Motor neuron (in vitro differentiated cells): ENCODE measurements around the gene SLC25A33. TPM values are rescaled to one million over a fixed set of nuclear protein-coding genes. Genes with fewer than 3 reads are reported as not detected.
A peak's percentile ranks its signal among the peaks of the same experiment; 100 is the strongest.
"Not testable (repeated sequence)": the region's sequence is repeated elsewhere in the genome, so short reads cannot be mapped to it uniquely, and the experiment has no call there.

Source experiments
- ATAC-seq, 8 experiments: fragments of 200-7000 bp; cut with Tn5 transposase; replicated peaks in 6 of 8; 2 replicates each; pipeline ENCODE4 v1.8.0; 2021; ENCODE audit warnings: mild to moderate bottlenecking in 8 of 8, moderate library complexity in 8 of 8
- H3K27ac ChIP-seq, 2 donors: fragments of 250-450 bp; sonication (Bioruptor Pico); 2 replicates each; pipeline ENCODE4 v1.9.0; 2021; ENCODE audit warnings: antibody characterized with exemption in 2 of 2, mild to moderate bottlenecking in 2 of 2, moderate library complexity in 1 of 2
- H3K4me1 ChIP-seq, 2 donors: fragments of 250-450 bp; sonication (Bioruptor Pico); replicated peaks in 1 of 2; 2 replicates each; pipeline ENCODE4 v1.6.1; 2021; ENCODE audit warnings: antibody characterized with exemption in 2 of 2, mild to moderate bottlenecking in 2 of 2, moderate library complexity in 1 of 2
- H3K4me3 ChIP-seq, 5 donors: fragments of 250-450 bp; sonication (Bioruptor Pico); 2 replicates each; pipeline ENCODE4 v1.9.0; 2021; ENCODE audit warnings: antibody characterized with exemption in 5 of 5, mild to moderate bottlenecking in 5 of 5, moderate library complexity in 4 of 5
- WGBS, 10 experiments: fragments of 450-650 bp; shearing (Covaris generic); methylation state at CpG; one replicate each; pipeline ENCODE4 v1.0.0; 2022; 5-methylcytosine and 5-hydroxymethylcytosine counted together
- in situ Hi-C, 9 experiments: fragments of 400-800 bp; cut with MboI; loops; one replicate each; pipeline ENCODE4 v1.15.0; 2021; ENCODE audit warnings: low sequenced_read_pairs in 9 of 9, low pct_unique_long_range_greater_than_20kb in 2 of 9; ENCODE audit not compliant: unreplicated experiment in 9 of 9
- total RNA-seq, 8 experiments: library from RNA; unstranded; fragments of 300-600 nt; gene quantifications; 2 replicates each; pipeline versions ENCODE4 v1.2.3 to v1.2.4, GENCODE V29; 2022

SLC25A33 gene
- total RNA-seq, 8 experiments from 2014 or later = 6.6 to 15.9 (median 9.1) TPM

DNA sequence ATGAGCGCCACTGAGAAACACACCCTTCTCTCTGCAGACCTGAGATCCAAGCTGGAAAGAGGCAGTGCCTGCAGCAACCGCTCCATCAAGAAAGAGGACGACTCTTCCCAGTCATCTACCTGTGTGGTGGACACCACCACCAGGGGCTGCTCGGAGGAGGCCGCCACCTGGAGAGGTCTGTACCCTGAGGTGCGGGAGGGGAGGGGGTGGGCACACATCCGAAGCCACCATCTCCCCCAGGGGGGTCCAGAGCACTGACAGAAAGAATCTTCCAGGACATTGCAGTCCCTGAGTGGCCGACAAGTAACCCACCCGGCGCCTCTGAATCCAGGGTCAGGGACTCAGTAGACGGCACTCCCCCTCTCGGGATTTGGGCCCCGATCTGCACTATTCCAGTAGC is 72.5 kb downstream of the SLC25A33 start:
- Histone ChIP-seq H3K4me3 (no peak overlapping the region), H3K27ac (no peak overlapping the region), H3K4me1 (no peaks in the 10 kb centered on the region)
- in situ Hi-C loops = no loop called here
- whole genome bisulfite sequencing, 10 experiments = 83 to 100% (median 100%) methylated on average over 1 to 4 of the region's 13 CpGs; no CpG with 5 or more reads in 3 of the 10 experiments
- ATAC-seq = no peak

DNA sequence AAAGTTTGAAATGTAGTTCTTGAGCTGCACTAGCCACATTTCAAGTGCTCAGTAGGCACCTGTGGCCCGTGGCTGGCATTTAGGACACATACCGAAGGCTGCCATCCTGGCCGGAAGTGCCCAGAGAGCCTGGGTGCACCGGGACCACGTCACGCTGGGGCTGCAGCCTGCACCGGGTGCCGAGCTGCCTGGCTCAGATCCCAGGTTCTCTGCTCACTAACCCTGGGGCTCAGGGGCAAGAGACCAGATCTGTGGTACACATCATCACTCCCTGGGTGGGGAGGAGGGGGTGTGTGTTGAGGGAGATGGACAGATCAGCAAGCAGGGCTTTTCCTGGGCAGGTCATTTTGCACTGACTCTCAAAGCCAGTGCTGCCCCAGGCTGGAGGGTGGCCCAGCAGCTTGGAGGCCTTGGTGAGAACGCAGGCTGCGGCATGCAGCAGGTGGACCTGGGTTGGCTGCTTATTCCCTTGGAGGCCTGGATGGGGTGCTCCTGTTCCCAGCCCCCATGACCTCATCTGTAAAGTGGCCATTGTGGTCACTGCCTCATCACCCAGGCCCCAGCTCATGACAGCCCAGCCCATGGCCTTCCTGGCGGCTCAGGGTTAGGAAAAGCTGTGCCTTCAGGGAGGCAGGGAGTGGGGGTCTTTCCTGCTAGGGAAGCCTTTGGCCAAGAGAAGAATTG is 73.0 kb downstream of the SLC25A33 start:
- in situ Hi-C loops = no loop called here
- no peak overlapping the region for H3K4me3 ChIP-seq
- peak in 4 of 8 experiments; percentile 6 to 29 (median 14) for ATAC-seq
- 80 to 100% (median 87%) methylated on average over 1 to 8 of the region's 11 CpGs; no CpG with 5 or more reads in 6 of the 10 experiments for WGBS, 10 experiments
- no peaks in the 10 kb centered on the region for H3K4me1 ChIP-seq
- no peak overlapping the region for H3K27ac ChIP-seq

DNA sequence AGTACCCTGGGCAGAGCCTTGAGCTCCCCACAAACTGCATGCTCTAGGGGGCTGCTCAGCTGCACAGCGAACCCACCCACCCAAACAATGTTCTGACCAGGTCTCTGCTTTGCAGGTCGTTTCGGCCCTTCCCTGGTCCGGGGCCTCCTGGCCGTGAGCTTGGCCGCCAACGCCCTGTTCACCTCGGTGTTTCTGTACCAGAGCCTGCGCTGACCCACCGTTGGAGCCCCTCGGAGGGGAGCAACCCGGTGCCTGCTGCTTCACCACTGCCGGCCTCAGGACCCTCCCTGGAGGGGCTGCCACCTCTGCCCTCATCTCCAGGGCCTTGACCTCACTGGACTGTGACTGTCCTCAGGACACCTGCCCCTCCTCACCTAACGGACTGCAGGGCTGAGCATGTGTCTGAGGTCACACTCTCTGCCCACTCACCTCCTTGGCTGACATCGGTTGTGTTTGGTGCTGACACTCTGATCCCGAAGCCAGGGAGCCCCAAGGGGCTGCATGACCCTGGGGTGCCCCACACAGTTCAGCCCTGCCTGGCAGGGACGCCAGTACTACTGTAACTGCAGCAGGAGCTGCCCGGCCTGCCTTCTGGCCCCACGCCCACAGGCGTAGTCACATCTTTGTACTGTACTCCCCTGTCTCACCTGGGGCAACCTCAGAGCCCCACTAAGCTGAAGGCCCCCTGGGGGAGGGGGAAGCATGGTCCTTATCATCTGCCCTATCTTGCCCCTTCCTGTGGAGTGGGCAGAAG is 73.8 kb downstream of the SLC25A33 start:
- no peak overlapping the region for H3K4me3 ChIP-seq
- in situ Hi-C loops = no loop called here
- ATAC-seq = peak in 4 of 8 experiments; percentile 13 to 19 (median 14)
- H3K27ac ChIP-seq = no peak overlapping the region
- H3K4me1 ChIP-seq = no peaks in the 10 kb centered on the region
- WGBS, 10 experiments = 80 to 100% (median 88%) methylated on average over 1 to 15 of the region's 20 CpGs; no CpG with 5 or more reads in 4 of the 10 experiments

DNA sequence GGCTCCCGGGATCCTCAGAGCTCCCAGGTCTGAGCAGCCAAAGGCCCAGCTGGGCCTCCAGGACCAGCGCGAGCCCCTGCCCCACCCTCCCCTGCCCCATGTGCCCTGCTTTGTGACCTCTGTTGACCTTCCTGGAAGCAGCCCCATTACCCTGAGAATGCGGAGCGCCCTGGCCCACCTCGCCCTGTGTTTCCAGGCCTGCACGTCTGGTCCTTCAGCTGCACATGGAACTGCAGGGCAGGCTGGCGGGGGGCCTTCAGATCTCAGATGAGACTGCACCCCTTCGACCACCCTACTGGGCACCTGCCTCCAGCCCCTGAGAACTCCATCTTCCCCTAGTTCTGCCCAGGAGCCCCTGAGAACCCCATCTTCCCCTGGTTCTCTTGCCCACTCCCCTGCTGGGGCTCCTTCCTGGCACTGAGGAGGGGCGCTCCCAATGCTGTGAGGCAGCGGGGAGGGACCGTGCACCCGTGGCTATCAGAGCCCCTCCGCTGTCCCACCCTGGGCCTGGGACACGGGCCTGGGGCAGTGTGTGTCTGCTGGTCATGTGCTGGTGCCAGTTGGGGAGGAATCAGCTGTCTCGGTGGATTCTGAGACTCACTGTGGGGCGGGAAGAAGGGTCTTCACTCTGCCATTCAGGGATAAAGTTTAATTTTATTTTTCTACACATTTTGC is 74.5 kb downstream of the SLC25A33 start:
- WGBS, 10 experiments = 85 to 100% (median 93%) methylated on average over 1 to 8 of the region's 17 CpGs; no CpG with 5 or more reads in 5 of the 10 experiments
- H3K4me3 ChIP-seq = no peak overlapping the region
- in situ Hi-C loops = no loop called here
- H3K27ac ChIP-seq = no peak overlapping the region
- ATAC-seq = peak in 2 of 8 experiments; percentile 7 to 13
- H3K4me1 ChIP-seq = no peaks in the 10 kb centered on the region

DNA sequence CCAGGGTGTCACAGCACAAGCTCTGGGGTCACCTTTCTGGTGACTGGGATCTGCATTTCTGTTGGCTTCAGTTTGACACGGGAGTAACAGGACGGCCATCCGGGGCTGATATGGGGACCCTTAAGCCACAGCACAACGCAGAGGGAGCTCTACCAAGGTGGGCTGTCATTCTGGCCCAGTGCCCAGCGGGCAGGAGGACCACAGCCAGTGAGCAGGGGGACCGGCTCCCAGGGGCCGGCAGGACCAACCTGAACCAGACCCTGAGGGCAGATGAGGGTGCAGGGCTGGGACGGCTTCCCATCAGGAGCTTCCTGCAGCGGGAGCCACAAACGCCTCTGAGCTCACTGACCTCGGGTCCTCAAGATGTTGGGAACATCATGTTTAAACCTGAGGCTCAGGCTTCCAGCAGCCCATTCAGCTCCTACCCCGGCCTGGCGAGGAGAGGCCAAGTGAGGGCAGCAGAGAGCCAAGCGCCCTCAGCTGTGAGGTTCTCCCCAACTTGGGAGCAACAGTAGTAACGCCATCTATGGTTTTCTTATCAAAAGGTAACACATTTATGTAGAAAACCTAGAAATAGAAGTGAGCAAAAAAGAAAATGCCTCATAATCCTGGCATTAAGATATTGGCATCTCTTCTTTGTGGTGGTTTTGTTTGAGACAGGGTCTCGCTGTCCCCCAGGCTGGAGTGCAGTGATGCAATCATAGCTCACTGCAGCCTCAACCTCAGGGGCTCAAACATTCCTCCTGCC is 76.2 kb downstream of the SLC25A33 start:
- H3K27ac ChIP-seq = no peak overlapping the region
- H3K4me1 ChIP-seq = no peaks in the 10 kb centered on the region
- H3K4me3 ChIP-seq = no peak overlapping the region
- in situ Hi-C loops = no loop called here
- peak; percentile 15 to 86 (median 44) for ATAC-seq
- 50 to 90% (median 71%) methylated on average over 2 to 8 of the region's 16 CpGs; no CpG with 5 or more reads in 5 of the 10 experiments for WGBS, 10 experiments

DNA sequence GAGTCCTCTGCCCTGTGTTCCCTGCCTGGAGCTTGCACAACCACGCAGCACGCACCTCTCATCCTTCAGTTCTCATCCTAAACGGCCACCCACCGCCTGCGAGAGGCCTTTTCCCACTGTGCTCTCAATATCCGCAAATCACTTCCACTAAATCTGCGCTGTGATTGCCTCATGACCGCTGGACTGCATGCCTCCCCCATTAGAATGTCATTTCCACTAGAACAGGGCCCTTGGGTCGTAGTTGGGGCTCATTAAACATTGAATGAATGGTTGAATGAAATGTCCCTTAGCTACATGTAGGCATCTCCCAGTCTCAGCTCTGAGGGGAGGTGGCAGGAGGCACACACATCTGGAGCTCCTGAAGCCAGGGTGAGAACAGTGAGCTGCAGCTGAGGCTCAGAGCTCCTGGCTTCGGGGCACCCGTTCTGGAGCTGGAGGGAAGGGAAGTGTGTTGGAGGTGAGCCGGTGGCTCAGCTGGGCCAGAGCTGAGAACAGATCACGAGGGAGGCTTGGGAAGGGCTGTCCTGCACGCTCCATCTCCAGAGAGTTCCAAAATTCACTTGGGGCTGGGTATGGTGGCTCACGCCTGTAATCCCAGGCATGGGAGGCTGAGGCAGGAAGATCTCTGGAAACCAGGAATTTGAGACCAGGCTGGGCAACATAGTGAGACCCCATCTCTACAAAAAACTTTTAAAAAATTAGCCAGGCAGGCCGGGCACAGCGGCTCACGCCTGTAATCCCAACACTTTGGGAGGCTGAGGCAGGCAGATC is 79.8 kb downstream of the SLC25A33 start:
- in situ Hi-C loops = no loop called here
- peak in 1 of 8 experiments; percentile 58 for ATAC-seq
- no peak overlapping the region for H3K4me3 ChIP-seq
- no peak overlapping the region for H3K27ac ChIP-seq
- no peaks in the 10 kb centered on the region for H3K4me1 ChIP-seq
- 51 to 100% (median 77%) methylated on average over 2 to 14 of the region's 18 CpGs; no CpG with 5 or more reads in 1 of the 10 experiments for WGBS, 10 experiments

DNA sequence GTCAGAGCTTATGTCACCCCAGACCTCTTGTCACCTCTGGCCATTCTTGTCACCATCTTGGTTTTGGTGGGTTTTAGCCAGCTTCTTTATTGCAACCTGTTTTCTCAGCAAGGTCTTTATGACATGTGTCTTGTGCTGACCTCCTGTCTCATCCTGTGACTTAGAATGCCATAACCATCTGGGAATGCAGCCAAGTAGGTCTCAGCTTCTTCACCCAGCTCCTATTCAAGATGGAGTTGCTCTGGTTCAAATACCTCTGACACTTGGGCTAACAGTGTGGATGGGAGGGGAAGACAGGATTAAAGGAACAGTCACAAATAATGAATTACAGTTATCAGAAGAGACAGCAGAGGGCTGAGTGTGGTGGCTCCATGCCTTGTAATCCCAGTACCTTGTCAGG is 81.8 kb downstream of the SLC25A33 start:
- H3K4me1 ChIP-seq = no peaks in the 10 kb centered on the region
- in situ Hi-C loops = no loop called here
- no peak overlapping the region for H3K4me3 ChIP-seq
- no peak overlapping the region for H3K27ac ChIP-seq
- no peak for ATAC-seq

DNA sequence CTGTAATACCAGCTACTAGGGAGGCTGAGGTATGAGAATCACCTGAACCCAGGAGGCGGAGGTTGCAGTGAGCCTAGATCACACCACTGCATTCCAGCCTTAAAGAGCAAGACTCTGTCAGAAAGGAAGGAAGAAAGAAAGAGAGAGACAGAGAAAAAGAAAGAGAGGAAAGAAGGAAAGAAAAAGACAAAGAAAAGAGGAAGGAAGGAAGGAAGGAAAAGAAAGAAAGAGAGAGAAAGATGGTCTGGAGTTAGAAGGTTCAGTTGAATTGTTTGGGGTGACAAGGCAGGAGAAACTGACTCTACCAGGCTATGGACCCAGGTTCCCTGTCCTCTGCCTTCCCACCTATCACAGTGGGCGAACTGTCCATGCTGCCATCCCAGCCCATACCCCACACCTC is 84.8 kb downstream of the SLC25A33 start:
- Histone ChIP-seq H3K27ac (no peak overlapping the region), H3K4me3 (no peak overlapping the region), H3K4me1 (no peaks in the 10 kb centered on the region)
- WGBS, 10 experiments = 65 to 100% (median 87%) methylated on average over 1 to 2 of the region's 2 CpGs; no CpG with 5 or more reads in 2 of the 10 experiments
- ATAC-seq = no peak
- in situ Hi-C loops = no loop called here

DNA sequence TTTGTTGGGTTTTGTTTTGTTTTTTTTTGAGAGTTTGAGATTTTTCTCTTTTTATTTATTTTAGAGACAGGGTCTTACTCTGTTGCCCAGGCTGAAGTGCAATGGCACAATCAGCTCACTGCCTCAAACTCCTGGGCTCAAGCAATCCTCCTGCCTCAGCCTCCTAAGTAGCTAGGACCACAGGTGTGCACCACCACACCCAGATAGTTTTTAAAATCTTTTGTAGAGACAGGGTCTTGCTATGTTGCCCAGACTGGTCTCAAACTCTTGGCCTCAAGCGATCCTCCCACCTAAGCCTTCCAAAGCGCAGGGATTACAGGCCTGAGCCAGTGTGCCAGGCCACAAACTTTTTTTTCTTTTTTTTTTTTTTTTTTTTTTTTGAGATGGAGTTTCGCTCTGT is 85.8 kb downstream of the SLC25A33 start:
- in situ Hi-C loops = loop anchor here in 8 of 9 experiments (25.0 kb wide), 1 partner anchor 237 kb away; no protein-coding TSS in a partner anchor
- not testable (repeated sequence) for H3K4me1 ChIP-seq, H3K27ac ChIP-seq, H3K4me3 ChIP-seq, ATAC-seq
- 70 to 100% (median 88%) methylated on average over 1 to 3 of the region's 3 CpGs; no CpG with 5 or more reads in 1 of the 10 experiments for WGBS, 10 experiments

DNA sequence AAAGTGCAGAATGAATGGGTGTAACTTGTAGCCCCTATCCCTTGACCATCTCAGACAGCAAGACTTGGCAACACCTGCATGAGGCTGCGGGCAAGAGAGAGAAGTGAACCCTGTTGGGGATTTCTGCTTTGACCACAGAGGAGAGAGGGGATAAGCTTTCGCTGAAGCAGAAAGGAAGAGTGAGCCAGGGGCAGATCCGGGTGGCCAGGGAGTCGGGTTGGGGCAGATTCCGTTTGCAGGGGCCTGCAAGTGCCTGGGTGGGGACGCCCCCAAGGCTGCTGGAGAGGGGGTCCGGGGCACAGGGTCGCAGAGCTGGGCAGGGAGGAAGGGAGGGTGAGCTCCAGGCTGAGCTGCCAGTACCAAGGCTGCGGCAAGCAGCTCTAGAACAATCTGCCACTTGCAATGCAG is 86.9 kb downstream of the SLC25A33 start:
- no peak overlapping the region for H3K27ac ChIP-seq
- no peaks in the 10 kb centered on the region for H3K4me1 ChIP-seq
- no peak for ATAC-seq
- H3K4me3 ChIP-seq = no peak overlapping the region
- 70 to 100% (median 88%) methylated on average over 1 to 3 of the region's 9 CpGs; no CpG with 5 or more reads in 6 of the 10 experiments for WGBS, 10 experiments
- in situ Hi-C loops = loop anchor here in 8 of 9 experiments (25.0 kb wide), 1 partner anchor 236 kb away; no protein-coding TSS in a partner anchor

DNA sequence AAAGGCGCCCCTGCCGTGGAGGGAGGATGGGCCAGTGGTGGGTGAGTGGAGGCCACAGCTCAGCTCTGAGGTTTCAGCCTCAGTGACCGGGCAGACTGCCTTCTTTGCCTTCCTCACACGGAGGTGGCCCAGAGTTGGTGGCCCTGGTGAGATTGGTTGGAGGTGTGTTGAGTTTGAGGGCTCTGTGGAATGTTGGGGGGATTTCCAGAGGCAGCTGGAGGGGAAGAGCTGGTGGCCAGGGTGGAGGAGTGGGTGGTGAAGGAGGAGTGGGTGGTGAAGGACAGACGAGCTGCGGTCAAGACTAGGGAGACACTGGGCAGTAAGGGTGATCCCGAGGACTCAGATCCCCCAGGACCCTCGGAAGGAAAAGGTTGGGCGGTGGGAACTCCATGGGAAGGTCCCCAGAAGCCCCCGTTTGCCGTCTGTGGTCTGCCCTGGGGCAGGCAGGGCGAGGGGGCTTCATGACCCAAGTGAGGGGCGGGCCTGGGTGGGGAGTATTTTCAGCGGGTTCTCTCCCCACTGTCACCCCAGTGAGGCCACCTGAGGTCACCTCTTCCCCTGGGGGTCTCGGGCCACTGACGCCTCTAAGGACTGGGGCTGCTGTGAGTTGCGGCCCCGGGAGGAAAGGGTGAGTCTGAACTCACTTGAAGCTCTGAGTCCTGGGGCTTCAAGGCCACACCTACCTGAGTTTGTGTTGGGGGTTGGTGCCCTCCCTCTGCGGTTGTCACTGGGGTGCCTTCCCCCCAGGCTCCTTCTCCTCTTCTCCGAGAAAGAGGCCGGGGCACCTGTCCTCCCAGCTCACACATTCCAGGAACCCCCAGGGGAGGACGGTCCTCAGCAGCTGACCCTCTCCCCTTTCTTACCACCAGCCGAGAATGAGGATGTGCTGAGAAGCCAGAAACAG is 89.5 kb downstream of the SLC25A33 start:
- H3K27ac ChIP-seq = no peak overlapping the region
- in situ Hi-C loops = loop anchor here in 8 of 9 experiments (25.0 kb wide), 1 partner anchor 234 kb away; no protein-coding TSS in a partner anchor

More for the DNA sequence above, 89.5 kb downstream of the SLC25A33 start:
- no peak for ATAC-seq
- 50 to 100% (median 90%) methylated on average over 1 to 8 of the region's 23 CpGs; no CpG with 5 or more reads in 4 of the 10 experiments for WGBS, 10 experiments
- H3K4me3 ChIP-seq = no peak overlapping the region
- H3K4me1 ChIP-seq = no peaks in the 10 kb centered on the region
